H9 (cell line): ENCODE data around the gene ROR1. TPM values are rescaled to one million over a fixed set of nuclear protein-coding genes. Genes with fewer than 3 reads are reported as not detected.

Experiments used
- DNase-seq: peaks from one replicate; pipeline ENCODE4 v3.0.0-alpha.2; 2017
- H2AFZ ChIP-seq: one replicate; pipeline ENCODE4 v1.6.1; 2013; ENCODE audit warnings: mild to moderate bottlenecking, low read length, control low read depth, moderate library complexity
- H2AK5ac ChIP-seq: 2 replicates; pipeline ENCODE4 v1.6.1; 2013; ENCODE audit warnings: low read length, control low read depth, mixed read lengths; ENCODE audit not compliant: insufficient read length
- H2BK120ac ChIP-seq: one replicate; pipeline ENCODE4 v1.6.1; 2013; ENCODE audit warnings: low read depth, mild to moderate bottlenecking, low read length, control low read depth, inconsistent platforms; ENCODE audit not compliant: poor library complexity, severe bottlenecking
- H2BK12ac ChIP-seq: 2 replicates; pipeline ENCODE4 v1.6.1; 2013; ENCODE audit warnings: low read length, control low read depth, mixed read lengths, low read depth; ENCODE audit not compliant: insufficient read length
- H2BK15ac ChIP-seq: 2 replicates; pipeline ENCODE4 v1.6.1; 2013; ENCODE audit warnings: low read depth, low read length, control low read depth
- H2BK20ac ChIP-seq: one replicate; pipeline ENCODE4 v1.6.1; 2013; ENCODE audit warnings: low read depth, mild to moderate bottlenecking, low read length, control low read depth, inconsistent platforms; ENCODE audit not compliant: poor library complexity, severe bottlenecking
- H2BK5ac ChIP-seq: 2 replicates; pipeline ENCODE4 v1.6.1; 2013; ENCODE audit warnings: low read length, control low read depth, mixed read lengths; ENCODE audit not compliant: insufficient read length
- H3K14ac ChIP-seq: 2 replicates; pipeline ENCODE4 v1.6.1; 2013; ENCODE audit warnings: low read length, control low read depth; ENCODE audit not compliant: insufficient read depth
- H3K18ac ChIP-seq: 2 replicates; pipeline ENCODE4 v1.6.1; 2013; ENCODE audit warnings: low read depth, mild to moderate bottlenecking, mixed read lengths, low read length, control low read depth; ENCODE audit not compliant: insufficient read length
- H3K23ac ChIP-seq: 2 replicates; pipeline ENCODE4 v1.6.1; 2013; ENCODE audit warnings: low read length, control low read depth, mixed read lengths, low read depth; ENCODE audit not compliant: insufficient read length
- H3K23me2 ChIP-seq: 2 replicates; pipeline ENCODE4 v1.6.1; 2013; ENCODE audit warnings: low read depth, mild to moderate bottlenecking, mixed read lengths, low read length, control low read depth; ENCODE audit not compliant: insufficient read length, poor library complexity, severe bottlenecking
- H3K27ac ChIP-seq: 2 replicates; pipeline ENCODE4 v1.5.1; 2013; ENCODE audit warnings: low read length, control low read depth, mixed read lengths, low read depth; ENCODE audit not compliant: insufficient read length
- H3K27me3 ChIP-seq: 2 replicates; pipeline ENCODE4 v1.6.1; 2013; ENCODE audit warnings: low read length, control low read depth, inconsistent platforms; ENCODE audit not compliant: insufficient read depth
- H3K4ac ChIP-seq: 2 replicates; pipeline ENCODE4 v1.6.1; 2013; ENCODE audit warnings: low read depth, mild to moderate bottlenecking, control low read depth, inconsistent platforms, low read length, moderate library complexity
- H3K4me1 ChIP-seq: 2 replicates; pipeline ENCODE4 v1.6.1; 2013; ENCODE audit warnings: low read length, control low read depth, inconsistent platforms; ENCODE audit not compliant: insufficient read depth
- H3K4me2 ChIP-seq: 2 replicates; pipeline ENCODE4 v1.6.1; 2013; ENCODE audit warnings: low read length, control low read depth, mixed read lengths; ENCODE audit not compliant: insufficient read length, insufficient read depth
- H3K56ac ChIP-seq: 2 replicates; pipeline ENCODE4 v1.6.1; 2013; ENCODE audit warnings: low read depth, mild to moderate bottlenecking, mixed read lengths, low read length, control low read depth; ENCODE audit not compliant: insufficient read length
- H3K79me1 ChIP-seq: 2 replicates; pipeline ENCODE4 v1.6.1; 2013; ENCODE audit warnings: low read depth, mild to moderate bottlenecking, moderate library complexity, low read length, control low read depth, inconsistent platforms; ENCODE audit not compliant: insufficient read depth, poor library complexity, severe bottlenecking
- H3K79me2 ChIP-seq: 2 replicates; pipeline ENCODE4 v1.6.1; 2013; ENCODE audit warnings: low read length, control low read depth, inconsistent platforms; ENCODE audit not compliant: insufficient read depth
- H3K9ac ChIP-seq: 2 replicates; pipeline ENCODE4 v1.6.1; 2013; ENCODE audit warnings: low read length, control low read depth, mixed read lengths; ENCODE audit not compliant: insufficient read length; ENCODE audit errors: extremely low read depth
- H3K9me3 ChIP-seq: one replicate; pipeline ENCODE4 v1.6.1; 2013; ENCODE audit warnings: low read depth, low read length, inconsistent platforms; ENCODE audit not compliant: control insufficient read depth
- H3T11ph ChIP-seq: one replicate; pipeline ENCODE4 v1.6.1; 2013; ENCODE audit warnings: mild to moderate bottlenecking, low read length, control low read depth, inconsistent platforms
- H4K20me1 ChIP-seq: one replicate; pipeline ENCODE4 v1.6.1; 2013; ENCODE audit not compliant: control insufficient read depth, insufficient read length, insufficient read depth
- H4K5ac ChIP-seq: 2 replicates; pipeline ENCODE4 v1.6.1; 2013; ENCODE audit warnings: low read depth, mild to moderate bottlenecking, mixed read lengths, low read length, control low read depth; ENCODE audit not compliant: insufficient read length
- H4K8ac ChIP-seq: replicated peaks from 2 replicates; pipeline ENCODE4 v1.6.1; 2013; ENCODE audit warnings: low read length, control low read depth, mixed read lengths, low read depth; ENCODE audit not compliant: insufficient read length
- H4K91ac ChIP-seq: 2 replicates; pipeline ENCODE4 v1.6.1; 2013; ENCODE audit warnings: low read depth, mild to moderate bottlenecking, moderate library complexity, mixed read lengths, low read length, control low read depth; ENCODE audit not compliant: insufficient read length
- H3K27ac Mint-ChIP-seq, 3 experiments: 2 replicates in 2 of 3; 3 replicates in 1 of 3; pipeline ENCODE4 v1.8.0; 2020 to 2021; ENCODE audit warnings: mixed read lengths in 3 of 3, mild to moderate bottlenecking in 1 of 3, moderate library complexity in 1 of 3
- H3K27me3 Mint-ChIP-seq: 2 replicates; pipeline ENCODE4 v1.8.0; 2021; ENCODE audit warnings: low read depth, mild to moderate bottlenecking, moderate library complexity, mixed read lengths
- H3K36me3 Mint-ChIP-seq, 3 experiments: 2 replicates in 2 of 3; 3 replicates in 1 of 3; pipeline ENCODE4 v1.8.0; 2020 to 2021; ENCODE audit warnings: low read depth in 3 of 3, mixed read lengths in 3 of 3; ENCODE audit not compliant: insufficient read depth in 1 of 3
- H3K4me1 Mint-ChIP-seq, 2 experiments: 2 replicates each; pipeline ENCODE4 v1.8.0; 2020; ENCODE audit warnings: mixed read lengths in 2 of 2
- H3K4me3 Mint-ChIP-seq, 2 experiments: 2 replicates in 1 of 2; 3 replicates in 1 of 2; pipeline ENCODE4 v1.8.0; 2020 to 2021; ENCODE audit warnings: mild to moderate bottlenecking in 2 of 2, mixed read lengths in 2 of 2, moderate library complexity in 1 of 2
- H3K9me3 Mint-ChIP-seq, 2 experiments: 2 replicates in 1 of 2; 3 replicates in 1 of 2; pipeline ENCODE4 v1.8.0; 2020; ENCODE audit warnings: mild to moderate bottlenecking in 2 of 2, mixed read lengths in 2 of 2, moderate library complexity in 1 of 2
- WGBS: extraction: QIAGEN DNeasy Blood & Tissue Kit; methylation state at CpG from one replicate; pipeline ENCODE4 v1.1.7; 2013; ENCODE audit warnings: missing lambda C conversion rate, low lambda C conversion rate, mixed read lengths; ENCODE audit not compliant: insufficient read length; ENCODE audit errors: extremely low coverage; 5-methylcytosine and 5-hydroxymethylcytosine counted together
- total RNA-seq: library from RNA; stranded (reverse); gene quantifications from 2 replicates; pipeline ENCODE4 v1.2.1, GENCODE V29; 2021
- TF ChIP-seq, protein P1 (sequence below): fragments of 200-600 bp; sonication (generic); conservative IDR thresholded peaks from 3 replicates; pipeline ENCODE4 v1.8.0; 2021; ENCODE audit warnings: antibody characterized with exemption, mild to moderate bottlenecking

The ROR1 gene
- total RNA-seq, 1 experiment from 2014 or later = 75.9 TPM

DNA sequence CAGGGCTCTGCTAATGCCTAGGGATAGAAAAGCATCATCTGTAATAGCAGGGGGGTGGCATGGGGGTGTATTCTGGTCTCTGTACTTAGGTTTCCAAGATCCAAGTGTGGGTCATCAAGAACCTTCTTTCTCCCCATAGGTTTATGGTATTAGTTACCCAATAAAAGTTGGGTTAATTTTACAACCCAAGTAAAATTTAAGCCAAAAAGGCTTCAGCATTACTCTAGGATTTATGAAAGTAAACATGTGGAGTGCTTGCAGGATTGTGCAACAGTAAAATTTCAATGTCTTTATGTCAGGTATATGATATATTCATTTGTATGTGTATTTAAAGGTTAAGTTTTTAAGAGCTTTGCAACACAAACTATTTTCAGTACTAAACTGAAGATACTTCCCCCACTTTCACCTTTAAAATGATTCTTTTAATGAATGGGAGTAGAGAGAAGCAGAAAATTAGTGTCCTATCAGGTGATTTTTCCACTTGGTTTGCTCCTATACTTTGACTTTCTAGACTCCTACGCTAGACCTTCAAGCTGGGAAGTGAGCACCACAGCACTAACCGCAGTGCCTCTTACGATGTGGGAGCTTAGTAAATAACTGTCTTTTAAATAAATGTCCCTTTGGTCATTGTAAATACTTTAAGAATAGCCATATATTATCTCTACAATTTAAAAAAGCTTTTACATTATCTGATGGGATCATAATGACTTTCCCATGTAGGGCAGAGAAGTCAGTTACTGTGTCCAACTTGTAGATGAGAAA is 361.8 kb downstream of the ROR1 start:
- Histone ChIP-seq H3K14ac (no peak overlapping the region), H3K27me3 (no peaks in the 10 kb centered on the region), H3K27ac (no peak overlapping the region), H3K4me2 (no peak overlapping the region), H3K18ac (no peak overlapping the region), H4K91ac (no peak overlapping the region), H3K9ac (no peak overlapping the region), H2BK12ac (no peak overlapping the region), H2AK5ac (no peak overlapping the region), H3K4me1 (peaks cover 5% of the 10 kb centered on the region; the same call in 1 of the 2 replicates), H2BK5ac (no peak overlapping the region), H2BK15ac (no peak overlapping the region), H2AFZ (no peak overlapping the region), H3K4ac (no peak overlapping the region), H3K9me3 (no peaks in the 10 kb centered on the region), H3K23ac (no peak overlapping the region), H4K8ac (no peak overlapping the region), H2BK20ac (no peak overlapping the region), H3K23me2 (no peaks in the 10 kb centered on the region), H4K5ac (no peak overlapping the region), H2BK120ac (no peak overlapping the region), H3T11ph (no peak overlapping the region), H3K56ac (no peak overlapping the region), H3K79me2 (no peaks in the 10 kb centered on the region), H4K20me1 (no peaks in the 10 kb centered on the region), H3K79me1 (no peaks in the 10 kb centered on the region)
- Mint-ChIP-seq H3K9me3 (no peaks in the 10 kb centered on the region), H3K27ac (no peak overlapping the region), H3K36me3 (peaks cover 16 to 30% (median 26%) of the 10 kb centered on the region in 3 experiments; a peak in 6 of 7 replicates), H3K27me3 (no peaks in the 10 kb centered on the region), H3K4me1 (peaks cover 13 to 15% of the 10 kb centered on the region in 2 experiments), H3K4me3 (no peak overlapping the region)
- WGBS = no CpG with 5 or more reads among the region's 3 CpGs
- no peak for DNase-seq
- TF ChIP-seq, protein P1, sequence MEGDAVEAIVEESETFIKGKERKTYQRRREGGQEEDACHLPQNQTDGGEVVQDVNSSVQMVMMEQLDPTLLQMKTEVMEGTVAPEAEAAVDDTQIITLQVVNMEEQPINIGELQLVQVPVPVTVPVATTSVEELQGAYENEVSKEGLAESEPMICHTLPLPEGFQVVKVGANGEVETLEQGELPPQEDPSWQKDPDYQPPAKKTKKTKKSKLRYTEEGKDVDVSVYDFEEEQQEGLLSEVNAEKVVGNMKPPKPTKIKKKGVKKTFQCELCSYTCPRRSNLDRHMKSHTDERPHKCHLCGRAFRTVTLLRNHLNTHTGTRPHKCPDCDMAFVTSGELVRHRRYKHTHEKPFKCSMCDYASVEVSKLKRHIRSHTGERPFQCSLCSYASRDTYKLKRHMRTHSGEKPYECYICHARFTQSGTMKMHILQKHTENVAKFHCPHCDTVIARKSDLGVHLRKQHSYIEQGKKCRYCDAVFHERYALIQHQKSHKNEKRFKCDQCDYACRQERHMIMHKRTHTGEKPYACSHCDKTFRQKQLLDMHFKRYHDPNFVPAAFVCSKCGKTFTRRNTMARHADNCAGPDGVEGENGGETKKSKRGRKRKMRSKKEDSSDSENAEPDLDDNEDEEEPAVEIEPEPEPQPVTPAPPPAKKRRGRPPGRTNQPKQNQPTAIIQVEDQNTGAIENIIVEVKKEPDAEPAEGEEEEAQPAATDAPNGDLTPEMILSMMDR = no peak
